HS-5 (cell line): ENCODE data around the gene ICE1.
A peak's percentile ranks its signal among the peaks of the same experiment; 100 is the strongest.
"Not testable (repeated sequence)": the region's sequence is repeated elsewhere in the genome, so short reads cannot be mapped to it uniquely, and the experiment has no call there.

Experiments used
- DNase-seq: peaks from one replicate; pipeline ENCODE4 v3.0.0-alpha.2; 2012; ENCODE audit warnings: low read depth

The ICE1 gene

GRCh38 chr5:5404381-5404780 is 18.1 kb upstream of the ICE1 start:
- DNase-seq, result no peak

GRCh38 chr5:5405441-5405840 is 17.0 kb upstream of the ICE1 start:
- no peak for DNase-seq

DNA sequence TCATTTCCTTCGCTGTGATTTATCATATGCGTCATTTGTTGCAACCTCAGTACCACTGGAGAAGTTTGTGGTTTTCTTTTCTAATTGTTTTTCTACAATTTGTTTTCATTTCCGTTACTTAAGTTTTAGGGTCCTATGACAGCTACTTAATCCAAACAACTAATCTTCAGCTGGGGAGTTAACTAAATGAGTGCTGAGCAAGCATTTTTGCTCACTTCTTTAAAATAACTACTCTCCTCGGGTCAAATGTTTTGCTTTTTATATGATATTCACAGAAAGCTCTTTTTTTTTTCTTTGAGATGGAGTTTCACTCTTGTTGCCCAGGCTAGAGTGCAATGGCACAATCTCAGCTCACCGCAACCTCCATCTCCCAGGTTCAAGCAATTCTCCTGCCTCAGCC is 14.6 kb upstream of the ICE1 start:
- no peak for DNase-seq

- DNase-seq, result no peak
Measured at GRCh38 chr5:5409151-5409810, 13.2 kb upstream of the ICE1 start.

GRCh38 chr5:5413856-5414255 is 8.6 kb upstream of the ICE1 start:
- DNase-seq, result not testable (repeated sequence)

DNA sequence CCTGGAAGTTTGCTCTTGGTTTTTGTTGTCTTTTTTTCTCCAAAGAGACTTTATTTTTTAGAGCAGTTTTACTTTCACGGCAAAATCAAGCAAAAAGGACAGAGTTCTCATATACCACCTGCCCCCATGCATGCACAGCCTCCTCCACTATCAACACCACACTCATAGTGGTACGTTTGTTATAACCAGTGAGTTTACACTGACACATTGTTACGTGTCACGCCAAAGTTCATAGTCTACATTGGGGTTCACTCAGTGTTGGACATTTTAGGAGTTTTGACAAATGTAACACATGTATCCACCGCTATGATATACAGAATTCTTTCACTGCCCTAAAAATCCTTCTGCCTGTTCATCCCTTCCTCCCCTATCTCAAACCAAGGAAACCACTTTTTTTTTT is 7.5 kb upstream of the ICE1 start:
- DNase-seq, result no peak

DNA sequence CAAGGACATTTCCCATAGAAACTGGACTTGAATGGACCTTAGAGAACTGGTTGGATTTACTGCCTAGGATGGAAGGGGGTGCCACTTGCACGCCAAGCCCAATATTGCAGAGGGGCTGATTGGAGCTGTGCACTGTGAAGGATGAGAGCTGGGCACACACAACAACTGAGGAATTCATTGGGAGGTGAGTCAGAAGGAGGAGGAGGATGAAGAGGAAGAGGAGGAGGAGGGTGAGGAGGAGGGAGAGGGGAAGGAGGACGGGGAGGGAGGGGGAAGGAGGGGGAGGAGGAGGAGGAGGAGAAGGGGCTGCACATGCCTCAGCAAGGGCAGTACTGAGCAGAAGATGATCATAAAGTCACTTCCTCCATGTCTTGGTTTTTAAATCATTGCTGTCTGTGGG is 5.7 kb upstream of the ICE1 start:
- no peak for DNase-seq

DNA sequence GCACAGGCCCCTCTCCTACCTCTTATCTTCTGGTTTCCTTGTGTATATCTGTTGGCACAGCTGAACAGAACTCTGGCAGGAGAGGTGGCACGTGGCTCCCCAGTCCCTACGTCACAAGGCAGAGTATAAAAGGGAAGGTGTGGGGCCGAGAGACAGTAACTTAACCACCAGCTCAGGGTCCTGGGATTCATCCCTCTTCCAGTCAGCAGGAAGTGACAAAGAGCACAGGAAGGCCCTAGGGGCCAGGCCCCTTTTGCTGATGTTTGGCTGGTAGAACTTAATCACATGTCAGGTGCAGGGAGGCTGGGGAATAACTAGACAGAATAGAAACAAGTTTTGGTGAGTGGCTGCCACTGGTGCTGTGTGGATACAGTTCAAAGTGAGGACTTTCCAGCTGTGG is 4.5 kb upstream of the ICE1 start:
- DNase-seq, result no peak

- no peak for DNase-seq
Measured at GRCh38 chr5:5418764-5419163, 3.7 kb upstream of the ICE1 start.

DNA sequence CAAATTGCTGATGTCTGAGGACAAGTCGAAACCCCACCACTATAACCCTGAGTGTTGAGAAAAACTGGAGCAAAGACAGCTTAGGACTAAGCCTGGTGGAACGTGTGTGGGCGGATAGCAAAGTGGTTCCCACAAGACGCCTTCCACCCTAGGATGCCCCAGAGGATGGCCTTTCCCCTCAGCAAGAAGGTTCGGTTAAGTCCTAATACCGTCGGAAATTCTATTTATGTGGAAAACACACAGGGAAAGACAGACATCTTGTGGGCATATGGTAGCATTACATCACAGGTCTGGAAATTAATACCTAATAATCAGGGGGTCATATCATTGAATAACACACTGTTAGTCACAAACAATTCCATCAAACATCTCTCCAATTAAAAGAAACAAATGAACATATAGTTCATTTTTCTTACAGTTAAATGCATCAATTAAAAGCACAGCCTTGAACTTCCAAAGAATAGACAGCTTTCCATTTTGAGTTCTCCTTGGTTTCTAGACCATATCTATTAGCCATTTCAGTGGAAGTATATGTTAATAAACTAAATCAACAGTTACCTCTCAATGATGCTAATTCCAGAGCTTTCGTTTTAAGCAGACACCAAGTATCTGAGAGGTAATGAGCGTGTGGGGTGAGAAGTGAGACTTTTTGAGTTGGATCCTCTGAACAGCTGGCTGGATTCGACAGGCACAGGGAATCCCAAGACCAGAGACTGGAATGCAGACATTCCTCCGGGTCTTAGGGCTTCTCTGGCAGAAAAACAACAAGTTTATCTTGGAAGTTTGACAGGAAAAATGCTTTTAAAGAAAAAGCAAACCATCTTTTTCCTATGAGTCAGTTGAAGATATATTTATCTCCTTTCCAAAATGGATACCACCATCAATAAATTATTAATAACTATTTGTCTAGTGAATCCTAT is 2.9 kb upstream of the ICE1 start:
- peak; percentile 44 for DNase-seq

- no peak for DNase-seq
Measured at GRCh38 chr5:5420251-5420650, 2.2 kb upstream of the ICE1 start.

DNA sequence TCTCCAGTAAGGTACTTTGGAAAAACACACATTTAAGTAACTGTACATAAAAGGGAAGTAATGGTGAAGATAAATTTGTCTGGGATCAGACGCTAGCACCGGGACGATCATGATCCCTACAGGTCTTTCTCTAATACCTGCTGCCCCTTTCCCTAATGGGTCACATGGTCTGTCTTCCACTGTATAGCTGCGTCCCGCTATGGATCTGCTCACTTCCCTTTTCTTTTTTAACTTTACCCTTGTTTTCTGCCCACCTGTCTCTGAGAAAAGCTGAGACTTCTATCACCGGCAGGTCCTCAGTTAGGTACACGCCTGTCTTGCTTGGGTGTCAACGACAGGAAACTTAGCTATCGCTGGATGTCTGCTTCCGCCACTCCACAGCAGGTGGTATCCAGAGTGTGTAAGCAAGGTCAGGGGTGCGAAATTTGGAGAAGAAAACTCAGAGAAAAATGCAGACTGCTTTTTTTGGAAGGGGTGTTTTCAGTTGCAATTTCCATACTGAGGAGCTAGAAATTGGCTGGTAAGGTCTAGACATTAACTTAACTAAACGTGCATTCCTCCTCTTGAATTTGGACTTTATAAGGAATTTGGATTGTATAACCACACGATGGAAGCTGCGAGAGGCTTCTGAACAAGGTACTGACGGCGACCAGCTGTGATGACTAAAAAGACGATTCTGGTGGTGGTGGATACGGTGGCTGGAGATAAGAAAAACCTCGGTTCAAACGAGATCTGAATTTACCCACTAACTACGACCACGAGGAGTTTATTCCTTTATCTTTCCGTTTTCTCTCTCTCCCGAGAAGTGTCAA is 1.1 kb upstream of the ICE1 start:
- no peak for DNase-seq

DNA sequence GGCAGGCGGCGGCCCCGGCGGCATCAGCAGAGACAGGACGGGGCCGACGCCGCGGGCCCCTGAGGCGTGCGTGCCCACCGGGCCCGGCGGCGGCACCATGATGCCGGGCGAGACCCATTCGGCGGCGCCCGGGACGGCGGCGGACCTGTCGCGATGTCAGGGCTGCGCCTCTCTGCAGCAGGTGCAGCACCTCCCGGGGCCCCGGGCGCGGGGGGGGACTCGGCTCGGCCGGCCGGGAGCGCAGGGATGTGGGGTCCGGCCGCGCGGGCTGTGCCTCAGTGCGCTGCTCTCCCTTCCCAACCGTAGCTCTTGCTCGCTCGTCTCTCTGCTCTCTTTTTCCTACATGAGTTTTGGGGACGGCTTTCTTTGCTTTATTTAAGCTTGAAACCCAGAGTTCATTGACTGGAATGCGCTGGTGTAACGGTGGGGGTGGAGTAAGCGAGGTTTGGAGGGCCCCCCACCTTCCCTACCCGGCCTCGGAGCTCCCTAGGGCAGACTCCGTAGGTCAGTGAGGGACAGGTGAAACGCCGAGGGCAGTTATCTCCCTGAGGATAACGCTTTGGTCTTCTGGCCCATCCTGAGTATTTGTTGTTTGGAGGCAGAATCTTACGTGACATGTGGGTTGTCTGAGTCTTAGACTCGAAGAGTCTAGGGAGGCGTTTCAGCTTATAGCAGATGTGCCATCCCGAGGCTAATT is 490 bp downstream of the ICE1 start:
- no peak for DNase-seq

DNA sequence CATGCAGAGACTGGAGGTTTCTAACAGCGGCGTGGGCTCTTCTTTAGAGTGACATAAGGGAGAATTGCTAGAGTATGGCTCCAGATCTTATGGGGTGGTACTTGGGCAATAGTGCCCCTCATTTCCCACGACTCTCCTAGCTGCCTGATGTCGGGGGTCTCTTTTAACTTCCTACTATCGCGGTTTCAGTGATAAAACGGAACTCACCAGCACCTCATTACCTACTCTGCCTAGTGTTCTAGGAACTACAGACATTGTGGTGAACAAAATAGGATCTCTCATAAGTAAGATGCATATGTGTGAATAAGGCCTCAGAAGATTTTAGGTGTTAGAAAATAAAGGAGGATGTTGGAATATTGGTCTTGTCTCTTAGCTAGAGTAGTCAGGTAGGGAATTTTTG is 1.1 kb downstream of the ICE1 start:
- no peak for DNase-seq

DNA sequence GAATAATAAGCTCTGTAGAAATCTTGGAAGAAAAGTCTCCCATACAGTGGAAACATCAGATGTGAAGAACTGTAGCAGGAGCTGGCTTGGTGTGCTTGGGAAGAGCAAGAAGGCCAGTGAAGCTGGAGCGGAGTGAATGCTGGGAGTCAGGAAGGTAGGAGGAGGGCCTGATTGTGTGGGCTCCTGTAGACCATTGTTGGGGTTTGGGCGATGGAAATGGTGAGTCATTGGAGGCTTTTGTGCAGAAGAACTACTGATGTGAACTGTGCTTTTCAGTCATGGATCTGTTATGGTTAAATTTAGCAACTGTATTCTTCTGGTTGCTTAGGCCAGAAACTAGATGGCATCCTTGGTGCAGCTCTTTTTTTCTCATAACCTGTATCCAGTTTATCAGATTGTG is 2.3 kb downstream of the ICE1 start:
- DNase-seq, result no peak

DNA sequence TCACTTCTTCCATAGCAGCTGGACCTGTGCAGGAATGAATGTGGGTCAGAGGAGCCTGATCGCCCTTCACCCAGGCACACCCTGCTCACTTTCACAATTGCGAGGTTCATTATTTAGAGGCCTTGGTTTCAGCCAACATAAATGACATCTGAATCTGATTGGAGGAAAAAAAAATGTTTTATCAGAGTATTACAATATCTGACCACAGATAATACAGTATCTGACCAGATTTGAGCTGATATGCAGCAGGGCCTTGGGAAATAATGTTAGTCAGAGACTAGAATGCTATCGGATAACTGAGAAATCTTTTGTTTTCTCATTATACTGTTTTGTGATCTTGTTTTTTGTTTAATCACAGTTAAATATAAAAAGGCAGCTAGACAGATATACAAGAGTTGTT is 7.7 kb downstream of the ICE1 start:
- no peak for DNase-seq

GRCh38 chr5:5432020-5432707 is 9.7 kb downstream of the ICE1 start:
- peak; percentile 45 for DNase-seq

GRCh38 chr5:5436203-5436760 is 13.8 kb downstream of the ICE1 start:
- no peak for DNase-seq

GRCh38 chr5:5437227-5438172 is 15.0 kb downstream of the ICE1 start:
- DNase-seq, result no peak

DNA sequence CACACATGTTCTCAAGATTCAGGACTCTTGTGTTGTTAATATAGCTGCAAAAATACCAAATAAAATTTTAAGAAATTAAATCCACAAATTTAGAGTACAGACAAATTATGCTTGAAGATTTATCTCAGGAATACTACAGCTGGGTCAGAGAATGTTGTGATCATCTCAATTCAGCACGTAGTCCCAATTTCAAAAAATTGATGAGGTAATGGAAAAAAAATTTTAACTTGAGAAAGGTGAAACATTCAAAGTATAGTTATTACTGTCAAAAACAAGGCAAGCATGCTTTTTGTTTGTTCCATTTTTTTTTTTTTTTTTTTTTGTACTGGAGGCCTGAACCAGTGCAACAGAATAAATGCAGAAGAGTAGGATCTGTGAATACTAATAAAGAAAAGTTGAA is 29.4 kb downstream of the ICE1 start:
- no peak for DNase-seq
